Gastroesophageal sphincter (tissue), 4 donors: Measurements from ENCODE around the gene ZNF496. TPM values are rescaled to one million over a fixed set of nuclear protein-coding genes. Genes with fewer than 3 reads are reported as not detected.
"Not testable (repeated sequence)": the region's sequence is repeated elsewhere in the genome, so short reads cannot be mapped to it uniquely, and the experiment has no call there.

Experiments
- ATAC-seq: fragments of 150-250 bp; one replicate; pipeline ENCODE4 v1.9.1; 2016; ENCODE audit warnings: mild to moderate bottlenecking, moderate library complexity
- H3K27ac ChIP-seq, 4 donors: fragments of 200-600 bp; sonication (generic) in 3 of 4; 1 replicate in 3 of 4; 2 replicates in 1 of 4; pipeline ENCODE4 v1.5.1; 2016 to 2019
- H3K27me3 ChIP-seq: fragments of 200-600 bp; sonication (generic); one replicate; pipeline ENCODE4 v1.5.1; 2019
- H3K36me3 ChIP-seq, 2 donors: fragments of 200-600 bp; sonication (generic); one replicate each; pipeline ENCODE4 v1.5.1; 2019; ENCODE audit warnings: control low read depth in 1 of 2
- H3K4me1 ChIP-seq, 3 donors: fragments of 200-600 bp; sonication (generic); 1 replicate in 2 of 3; 2 replicates in 1 of 3; pipeline ENCODE4 v1.5.1; 2016 to 2019; ENCODE audit warnings: control low read depth in 2 of 3
- H3K4me3 ChIP-seq, 2 donors: fragments of 200-600 bp; sonication (generic); one replicate each; pipeline ENCODE4 v1.5.1; 2019; ENCODE audit warnings: mild to moderate bottlenecking in 1 of 2, moderate library complexity in 1 of 2
- H3K9me3 ChIP-seq, 3 donors: fragments of 200-600 bp; sonication (generic); one replicate each; pipeline ENCODE4 v1.5.1; 2017 to 2019; ENCODE audit warnings: control low read depth in 2 of 3
- CTCF ChIP-seq, 4 experiments: fragments of 200-600 bp in 2 of 4; fragments of 450-650 bp in 2 of 4; sonication (generic) in 1 of 4; IDR thresholded peaks; one replicate each; pipeline ENCODE4 v1.5.1; 2017 to 2019; ENCODE audit warnings: antibody characterized with exemption in 4 of 4, mild to moderate bottlenecking in 2 of 4, moderate library complexity in 2 of 4
- EP300 ChIP-seq: sonication (generic); formaldehyde crosslinking; IDR thresholded peaks from one replicate; pipeline ENCODE4 v1.6.1; 2017; ENCODE audit warnings: antibody characterized with exemption, mild to moderate bottlenecking
- POLR2A ChIP-seq, 2 donors: fragments of 450-650 bp; IDR thresholded peaks; one replicate each; pipeline ENCODE4 v1.6.1; 2017; ENCODE audit warnings: antibody characterized with exemption in 2 of 2, mild to moderate bottlenecking in 2 of 2, moderate library complexity in 1 of 2
- POLR2AphosphoS5 ChIP-seq: sonication (generic); formaldehyde crosslinking; IDR thresholded peaks from one replicate; pipeline ENCODE4 v1.6.1; 2017; ENCODE audit warnings: antibody characterized with exemption
- whole genome bisulfite sequencing, 2 donors: methylation state at CpG; one replicate each; pipeline ENCODE4 v1.1.5; 2018; ENCODE audit warnings: low coverage in 1 of 2; 5-methylcytosine and 5-hydroxymethylcytosine counted together
- total RNA-seq, 4 donors: library from RNA; depleted of rRNA; stranded (reverse); fragments of >200 nt; gene quantifications; one replicate each; pipeline ENCODE4 v1.1.0, GENCODE V29; 2016

Gene ZNF496
- total RNA-seq, 4 donors from 2014 or later = 27.2 to 44.8 (median 40.6) TPM

GRCh38 chr1:247273013-247273412 lies 58.7 kb downstream of the ZNF496 start:
- Histone ChIP-seq H3K4me1 (no peaks in the 10 kb centered on the region), H3K9me3 (peaks cover 0 to 29% (median 0%) of the 10 kb centered on the region in 3 donors), H3K36me3 (no peaks in the 10 kb centered on the region), H3K27ac (no peak overlapping the region), H3K27me3 (no peaks in the 10 kb centered on the region), H3K4me3 (no peak overlapping the region)
- no peak for ATAC-seq
- TF ChIP-seq POLR2A (IDR thresholded peaks at IDR 0.05) = no peak
- TF ChIP-seq POLR2AphosphoS5 = no peak
- TF ChIP-seq CTCF (IDR thresholded peaks at IDR 0.05) = no peak
- WGBS, 2 donors = 29 to 83% methylated on average over 1 of the region's 1 CpG

GRCh38 chr1:247270003-247270402 lies 61.7 kb downstream of the ZNF496 start:
- Histone ChIP-seq H3K4me1 (no peaks in the 10 kb centered on the region), H3K4me3 (no peak overlapping the region), H3K27ac (no peak overlapping the region), H3K9me3 (peaks cover 0 to 39% (median 0%) of the 10 kb centered on the region in 3 donors), H3K36me3 (no peaks in the 10 kb centered on the region), H3K27me3 (no peaks in the 10 kb centered on the region)
- no peak for TF ChIP-seq CTCF (IDR thresholded peaks at IDR 0.05)
- TF ChIP-seq POLR2A (IDR thresholded peaks at IDR 0.05) = no peak
- TF ChIP-seq POLR2AphosphoS5 = no peak
- no peak for TF ChIP-seq EP300
- WGBS, 2 donors = 100% methylated on average over 1 of the region's 1 CpG; no CpG with 5 or more reads in 1 of the 2 donors
- no peak for ATAC-seq

- H3K9me3 ChIP-seq = peaks cover 0 to 43% (median 0%) of the 10 kb centered on the region in 3 donors
- no peak overlapping the region for H3K4me3 ChIP-seq
- H3K27ac ChIP-seq = no peak overlapping the region
- H3K4me1 ChIP-seq = no peaks in the 10 kb centered on the region
- TF ChIP-seq POLR2A (IDR thresholded peaks at IDR 0.05) = no peak
- TF ChIP-seq EP300 = no peak
- no peak for TF ChIP-seq CTCF (IDR thresholded peaks at IDR 0.05)
- no peak for TF ChIP-seq POLR2AphosphoS5
- no peak for ATAC-seq
- H3K27me3 ChIP-seq = no peaks in the 10 kb centered on the region
- no peaks in the 10 kb centered on the region for H3K36me3 ChIP-seq
Observed at GRCh38 chr1:247269133-247269532, 62.5 kb downstream of the ZNF496 start.

GRCh38 chr1:247268390-247269045 lies 63.1 kb downstream of the ZNF496 start:
- Histone ChIP-seq H3K4me1 (no peaks in the 10 kb centered on the region), H3K36me3 (no peaks in the 10 kb centered on the region), H3K27ac (no peak overlapping the region), H3K4me3 (no peak overlapping the region), H3K9me3 (peaks cover 0 to 50% (median 0%) of the 10 kb centered on the region in 3 donors), H3K27me3 (no peaks in the 10 kb centered on the region)
- ATAC-seq = no peak
- no CpG with 5 or more reads among the region's 2 CpGs for WGBS, 2 donors
- TF ChIP-seq CTCF (IDR thresholded peaks at IDR 0.05) = no peak
- no peak for TF ChIP-seq POLR2AphosphoS5
- no peak for TF ChIP-seq POLR2A (IDR thresholded peaks at IDR 0.05)
- no peak for TF ChIP-seq EP300

GRCh38 chr1:247266053-247266452 lies 65.6 kb downstream of the ZNF496 start:
- H3K36me3 ChIP-seq = no peaks in the 10 kb centered on the region
- TF ChIP-seq POLR2A (IDR thresholded peaks at IDR 0.05) = no peak
- H3K27me3 ChIP-seq = no peaks in the 10 kb centered on the region
- H3K27ac ChIP-seq = no peak overlapping the region
- WGBS, 2 donors = 78 to 94% methylated on average over 4 to 5 of the region's 5 CpGs
- H3K4me1 ChIP-seq = no peaks in the 10 kb centered on the region
- H3K9me3 ChIP-seq = peaks cover 0 to 41% (median 0%) of the 10 kb centered on the region in 3 donors
- no peak overlapping the region for H3K4me3 ChIP-seq
- no peak for ATAC-seq

- H3K27me3 ChIP-seq = not testable (repeated sequence)
Observed at GRCh38 chr1:247255772-247256171, 75.9 kb downstream of the ZNF496 start, which contains the start of gene VN1R5. Gene VN1R5, plus strand, starts transcription at chr1:247256072.

More at GRCh38 chr1:247255772-247256171, 75.9 kb downstream of the ZNF496 start, which contains the start of gene VN1R5:
- H3K27ac ChIP-seq, H3K4me1 ChIP-seq, H3K36me3 ChIP-seq, H3K9me3 ChIP-seq, H3K4me3 ChIP-seq, ATAC-seq: not testable (repeated sequence)
- WGBS, 2 donors = 69 to 100% methylated on average over 1 of the region's 1 CpG
